ENCODE results near the gene SLC2A4RG.

Gene SLC2A4RG

GRCh38 chr20:63759377-63759901 lies 19.9 kb downstream of the SLC2A4RG start:
- no peak for DNase-seq (ENCODE audit: low spot score)
- TF ChIP-seq, protein P1, sequence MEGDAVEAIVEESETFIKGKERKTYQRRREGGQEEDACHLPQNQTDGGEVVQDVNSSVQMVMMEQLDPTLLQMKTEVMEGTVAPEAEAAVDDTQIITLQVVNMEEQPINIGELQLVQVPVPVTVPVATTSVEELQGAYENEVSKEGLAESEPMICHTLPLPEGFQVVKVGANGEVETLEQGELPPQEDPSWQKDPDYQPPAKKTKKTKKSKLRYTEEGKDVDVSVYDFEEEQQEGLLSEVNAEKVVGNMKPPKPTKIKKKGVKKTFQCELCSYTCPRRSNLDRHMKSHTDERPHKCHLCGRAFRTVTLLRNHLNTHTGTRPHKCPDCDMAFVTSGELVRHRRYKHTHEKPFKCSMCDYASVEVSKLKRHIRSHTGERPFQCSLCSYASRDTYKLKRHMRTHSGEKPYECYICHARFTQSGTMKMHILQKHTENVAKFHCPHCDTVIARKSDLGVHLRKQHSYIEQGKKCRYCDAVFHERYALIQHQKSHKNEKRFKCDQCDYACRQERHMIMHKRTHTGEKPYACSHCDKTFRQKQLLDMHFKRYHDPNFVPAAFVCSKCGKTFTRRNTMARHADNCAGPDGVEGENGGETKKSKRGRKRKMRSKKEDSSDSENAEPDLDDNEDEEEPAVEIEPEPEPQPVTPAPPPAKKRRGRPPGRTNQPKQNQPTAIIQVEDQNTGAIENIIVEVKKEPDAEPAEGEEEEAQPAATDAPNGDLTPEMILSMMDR (IDR thresholded peaks at IDR 0.05; ENCODE audit: extremely low read depth, missing control alignments): no peak

- TF ChIP-seq, protein P1 (IDR thresholded peaks at IDR 0.05; ENCODE audit: extremely low read depth, missing control alignments): no peak
- no peak for DNase-seq (ENCODE audit: low spot score)
These were observed 25.7 kb downstream of the SLC2A4RG start for GRCh38 chr20:63765082-63765873.

DNA sequence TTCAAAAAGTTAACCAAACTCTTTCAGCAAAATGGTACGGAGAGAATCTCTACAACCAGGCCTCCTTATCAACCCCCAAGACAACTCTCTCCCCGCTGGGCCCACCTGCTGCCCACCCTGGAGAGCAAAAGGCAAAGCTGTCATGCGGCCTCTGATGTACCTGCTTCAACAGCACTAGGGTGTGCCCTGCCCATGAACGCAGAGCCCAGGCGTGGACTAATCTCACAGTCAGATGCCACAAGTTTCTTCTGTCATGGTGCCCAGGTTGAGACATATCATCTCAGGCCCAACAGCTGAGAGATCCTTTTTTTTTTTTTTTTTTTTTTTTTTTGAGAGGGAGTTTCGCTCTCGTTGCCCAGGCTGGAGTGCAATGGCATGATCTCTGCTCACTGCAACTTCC lies 26.3 kb downstream of the SLC2A4RG start:
- TF ChIP-seq, protein P1 (IDR thresholded peaks at IDR 0.05; ENCODE audit: extremely low read depth, missing control alignments): no peak
- DNase-seq (ENCODE audit: low spot score): no peak

GRCh38 chr20:63766695-63767426 lies 27.3 kb downstream of the SLC2A4RG start:
- DNase-seq (ENCODE audit: low spot score): no peak
- TF ChIP-seq, protein P1 (IDR thresholded peaks at IDR 0.05; ENCODE audit: extremely low read depth, missing control alignments): no peak

DNA sequence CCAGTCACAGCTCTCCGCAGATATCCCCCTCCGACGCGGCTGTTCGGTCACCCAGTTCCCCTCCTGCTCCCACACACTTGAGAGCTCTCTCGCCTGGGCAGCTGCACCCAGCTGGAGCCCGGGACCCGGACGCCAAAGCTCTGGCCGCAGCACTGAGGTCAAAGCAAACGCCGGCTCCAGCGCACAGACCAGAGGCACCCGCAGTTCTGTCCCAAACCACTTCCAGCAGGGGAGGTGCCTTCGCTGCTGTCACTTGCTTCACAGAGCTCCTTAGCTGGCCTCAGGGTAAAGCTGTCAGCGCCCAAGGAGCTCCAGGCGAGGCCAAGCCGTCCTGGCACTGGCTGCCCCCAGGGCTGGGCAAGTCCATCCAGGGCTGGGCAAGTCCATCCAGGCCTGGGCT lies 27.9 kb downstream of the SLC2A4RG start:
- no peak for DNase-seq (ENCODE audit: low spot score)
- TF ChIP-seq, protein P1 (IDR thresholded peaks at IDR 0.05; ENCODE audit: extremely low read depth, missing control alignments): no peak

- DNase-seq (ENCODE audit: low spot score): no peak
- TF ChIP-seq, protein P1 (IDR thresholded peaks at IDR 0.05; ENCODE audit: extremely low read depth, missing control alignments): no peak
These were observed 28.3 kb downstream of the SLC2A4RG start for GRCh38 chr20:63767886-63768285.

Data from GM20000 (cell line).